Bronchial smooth muscle cell (primary cell): ENCODE measurements around the gene MT1G. TPM values are rescaled to one million over a fixed set of nuclear protein-coding genes. Genes with fewer than 3 reads are reported as not detected.

ENCODE experiments used
- total RNA-seq: library from RNA; depleted of rRNA; stranded (reverse); fragments of >200 nt; gene quantifications from 2 replicates; pipeline ENCODE4 v1.2.1, GENCODE V29; 2014

MT1G gene
- not detected in 2 replicates for total RNA-seq

GRCh38 chr16:56667581-56668571 is at the start of gene MT1G:
Gene MT1G (minus strand): TSS chr16:56668065. CDS start chr16:56667993, 72 bp downstream.

GRCh38 chr16:56681939-56682702 is 14.3 kb upstream of the MT1G start, which contains the start of gene MT1X:
Gene MT1X (plus strand): TSS chr16:56682470. CDS start chr16:56682541, 71 bp downstream.

GRCh38 chr16:56669005-56669839 is 1.4 kb upstream of the MT1G start, which contains the start of gene MT1H:
Gene MT1H (plus strand): TSS chr16:56669814. CDS start chr16:56669885, 71 bp downstream.

GRCh38 chr16:56657555-56658326 is 10.1 kb downstream of the MT1G start, which contains the start of gene MT1F:
Gene MT1F (plus strand): TSS chr16:56657959. CDS start chr16:56658059, 100 bp downstream.

GRCh38 chr16:56651586-56651985 is 16.3 kb downstream of the MT1G start, which contains the start of gene MT1B:
Gene MT1B (plus strand): TSS chr16:56651886. CDS start chr16:56651954, 68 bp downstream.

GRCh38 chr16:56637814-56638750 is 29.8 kb downstream of the MT1G start, which contains the start of gene MT1A:
Gene MT1A (plus strand): TSS chr16:56638666. CDS start chr16:56638739, 73 bp downstream.

GRCh38 chr16:56632156-56632847 is 35.6 kb downstream of the MT1G start, which contains the start of gene MT1M:
Gene MT1M (plus strand): TSS chr16:56632659. CDS start chr16:56632732, 73 bp downstream.

GRCh38 chr16:56625140-56625942 is 42.5 kb downstream of the MT1G start, which contains the start of gene MT1E:
Gene MT1E (plus strand): TSS chr16:56625781. CDS start chr16:56625852, 71 bp downstream.

Other genes starting within 250 kb of the MT1G start
- gene AMFR, start 242.5 kb downstream of the MT1G start, total RNA-seq: 246 and 344 TPM in 2 replicates
- 45.9 and 57.4 TPM in 2 replicates for gene NUDT21, start 216.7 kb downstream of the MT1G start, total RNA-seq
- gene OGFOD1, start 216.5 kb downstream of the MT1G start, total RNA-seq: 51.5 and 56.7 TPM in 2 replicates
- gene BBS2, start 148.0 kb downstream of the MT1G start, total RNA-seq: 80.1 and 110 TPM in 2 replicates
- gene MT4, start 103.0 kb downstream of the MT1G start, total RNA-seq: not detected in 2 replicates
- gene MT3, start 78.5 kb downstream of the MT1G start, total RNA-seq: not detected in 2 replicates
- gene MT2A, start 59.5 kb downstream of the MT1G start, total RNA-seq: 36.7 and 117 TPM in 2 replicates
- 129 and 231 TPM in 2 replicates for gene MT1E, start 42.3 kb downstream of the MT1G start, total RNA-seq
- gene MT1M, start 35.4 kb downstream of the MT1G start, total RNA-seq: 2.8 and 3.9 TPM in 2 replicates
- gene MT1A, start 29.4 kb downstream of the MT1G start, total RNA-seq: 1.4 TPM in 1 of 2 replicates, not detected in the other
- not detected in 2 replicates for gene MT1B, start 16.2 kb downstream of the MT1G start, total RNA-seq
- gene MT1F, start 10.1 kb downstream of the MT1G start, total RNA-seq: not detected in 2 replicates
- gene MT1H, start 1.7 kb upstream of the MT1G start, total RNA-seq: not detected in 2 replicates
- gene MT1X, start 14.4 kb upstream of the MT1G start, total RNA-seq: 24.3 and 45.7 TPM in 2 replicates
- 38.7 and 40.7 TPM in 2 replicates for gene NUP93, start 62.1 kb upstream of the MT1G start, total RNA-seq
- under 0.01 TPM in 1 of 2 replicates, not detected in the other for gene SLC12A3, start 197.1 kb upstream of the MT1G start, total RNA-seq